Caco-2 (cell line): ENCODE measurements around the gene LIMS1. TPM values are rescaled to one million over a fixed set of nuclear protein-coding genes. Genes with fewer than 3 reads are reported as not detected.

Experiments used
- BruUV-seq: library from RNA; stranded (reverse); fragments of 400-500 nt; replicated peaks from 2 replicates; lab custom pipeline; 2021; lab: Mats Ljungman, UMichigan
- CTCF ChIA-PET: fragments of 300-600 bp; sonication (Branson Sonifier 250); formaldehyde crosslinking; loops from one replicate; lab custom pipeline; 2022; ENCODE audit warnings: antibody characterized with exemption; lab: Charles Lee
- POLR2A ChIA-PET: fragments of 300-600 bp; sonication (Branson Sonifier 250); formaldehyde crosslinking; loops from one replicate; lab custom pipeline; 2022; ENCODE audit warnings: antibody characterized with exemption; lab: Charles Lee
- DNase-seq, 2 experiments: peaks; one replicate each; pipeline versions ENCODE4 v3.0.0 to v3.0.0-alpha.2; 2020 to 2022
- H3K27me3 ChIP-seq: replicated peaks from 2 replicates; pipeline ENCODE4 v1.6.0; 2011; ENCODE audit warnings: low read length; ENCODE audit not compliant: control insufficient read depth, insufficient read depth
- H3K36me3 ChIP-seq: 2 replicates; pipeline ENCODE4 v1.5.1; 2011; ENCODE audit warnings: low read length; ENCODE audit not compliant: control insufficient read depth, insufficient read depth
- H3K4me1 ChIP-seq: fragments of 250-450 bp; sonication (Bioruptor Pico); 2 replicates; pipeline ENCODE4 v1.5.1; 2020; ENCODE audit warnings: mild to moderate bottlenecking
- H3K4me3 ChIP-seq: 2 replicates; pipeline ENCODE4 v1.5.1; 2011; ENCODE audit warnings: low read depth, mild to moderate bottlenecking, control low read depth, low read length
- H3K9me3 ChIP-seq: fragments of 250-450 bp; sonication (Bioruptor Pico); 2 replicates; pipeline ENCODE4 v1.5.1; 2020; ENCODE audit warnings: mild to moderate bottlenecking, moderate library complexity
- H3K27ac Mint-ChIP-seq: one replicate; pipeline ENCODE4 v1.8.0; 2022; ENCODE audit warnings: mixed read lengths; ENCODE audit not compliant: unreplicated experiment
- H3K27me3 Mint-ChIP-seq: one replicate; pipeline ENCODE4 v1.8.0; 2022; ENCODE audit warnings: mixed read lengths; ENCODE audit not compliant: insufficient read depth, unreplicated experiment
- H3K36me3 Mint-ChIP-seq: one replicate; pipeline ENCODE4 v1.8.0; 2022; ENCODE audit warnings: mild to moderate bottlenecking, mixed read lengths; ENCODE audit not compliant: insufficient read depth, unreplicated experiment
- H3K4me1 Mint-ChIP-seq: one replicate; pipeline ENCODE4 v1.8.0; 2022; ENCODE audit warnings: low read depth, mixed read lengths; ENCODE audit not compliant: unreplicated experiment
- H3K4me3 Mint-ChIP-seq: one replicate; pipeline ENCODE4 v1.8.0; 2022; ENCODE audit warnings: mild to moderate bottlenecking, moderate library complexity, mixed read lengths; ENCODE audit not compliant: unreplicated experiment
- H3K9me3 Mint-ChIP-seq: one replicate; pipeline ENCODE4 v1.8.0; 2022; ENCODE audit warnings: mixed read lengths; ENCODE audit not compliant: unreplicated experiment
- CTCF ChIP-seq, 2 experiments: fragments of 200-600 bp in 1 of 2; IDR thresholded peaks; 1 replicate in 1 of 2; 2 replicates in 1 of 2; pipeline versions ENCODE4 v1.5.1 to v1.8.0; 2011 to 2022; ENCODE audit warnings: antibody characterized with exemption in 1 of 2, control low read depth in 1 of 2, inconsistent platforms in 1 of 2, low read depth in 1 of 2, low read length in 1 of 2, mild to moderate bottlenecking in 1 of 2, moderate library complexity in 1 of 2; ENCODE audit not compliant: insufficient read depth in 1 of 2, severe bottlenecking in 1 of 2, unreplicated experiment in 1 of 2
- intact Hi-C: fragments of 100-400 bp; cut with micrococcal nuclease; formaldehyde crosslinking; loops from one replicate; pipeline ENCODE4 v1.10.0; 2022; ENCODE audit not compliant: unreplicated experiment
- total RNA-seq: library from RNA; stranded (reverse); gene quantifications from 2 replicates; pipeline ENCODE4 v1.2.3, GENCODE V29; 2022

Gene LIMS1
- total RNA-seq, 1 experiment from 2014 or later: 75.2 TPM

- intact Hi-C loops: no loop called here
- Histone ChIP-seq H3K9me3 (no peaks in the 10 kb centered on the region), H3K4me3 (no peak overlapping the region), H3K27me3 (no peaks in the 10 kb centered on the region), H3K4me1 (peaks cover 53% of the 10 kb centered on the region), H3K36me3 (no peaks in the 10 kb centered on the region)
- TF ChIP-seq CTCF (IDR thresholded peaks at IDR 0.05; ENCODE audit: insufficient read depth in 1 of 2, low read depth in 1 of 2, low read length in 1 of 2, severe bottlenecking in 1 of 2, unreplicated experiment in 1 of 2): no peak
- DNase-seq: no peak
- Mint-ChIP-seq H3K4me3 (no peak overlapping the region), H3K9me3 (no peaks in the 10 kb centered on the region), H3K27me3 (no peaks in the 10 kb centered on the region), H3K36me3 (peaks cover 24% of the 10 kb centered on the region), H3K4me1 (peaks cover 49% of the 10 kb centered on the region), H3K27ac (peak overlapping the region; percentile 71)
- no TSS peak for BruUV-seq
- ChIA-PET POLR2A (no interaction called here), CTCF (no interaction called here)
Measured at GRCh38 chr2:108536911-108537310, 2.6 kb downstream of the LIMS1 start.

DNA sequence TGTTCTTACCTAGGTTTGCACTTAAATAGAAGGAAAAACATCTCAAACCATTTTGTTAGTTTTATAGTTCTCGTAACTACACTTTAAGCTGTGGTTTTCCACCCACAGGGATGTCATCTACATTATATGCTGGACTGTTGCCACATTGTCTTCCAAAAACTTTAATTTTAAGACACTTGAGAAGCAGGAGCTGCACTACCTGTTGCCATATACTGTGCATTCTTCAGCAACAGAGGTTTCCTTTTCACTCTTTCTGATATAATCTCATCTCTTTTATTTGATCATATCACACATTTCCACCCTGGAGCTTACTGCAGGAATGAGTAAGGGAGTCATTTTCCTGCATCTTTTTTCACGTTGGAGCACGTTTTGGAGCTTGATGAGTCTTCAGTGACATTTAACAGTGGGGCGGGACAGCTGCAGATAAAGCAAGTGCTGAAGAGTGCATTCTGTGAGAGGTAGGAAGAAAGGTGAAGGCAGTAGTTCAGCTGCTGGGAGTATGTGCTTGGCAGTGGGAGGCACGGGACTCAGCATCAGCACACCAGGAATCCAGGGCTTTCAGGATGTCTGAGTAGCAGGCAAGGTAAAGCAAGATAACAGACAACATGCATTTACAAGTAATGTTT lies 3.8 kb downstream of the LIMS1 start:
- Mint-ChIP-seq H3K4me1 (peaks cover 56% of the 10 kb centered on the region), H3K27ac (peak overlapping the region; percentile 71), H3K36me3 (peaks cover 20% of the 10 kb centered on the region), H3K9me3 (no peaks in the 10 kb centered on the region), H3K27me3 (no peaks in the 10 kb centered on the region), H3K4me3 (peak overlapping the region; percentile 34)
- H3K4me3 ChIP-seq: no peak overlapping the region
- TF ChIP-seq CTCF (IDR thresholded peaks at IDR 0.05; ENCODE audit: insufficient read depth in 1 of 2, low read depth in 1 of 2, low read length in 1 of 2, severe bottlenecking in 1 of 2, unreplicated experiment in 1 of 2): no peak
- POLR2A ChIA-PET: no interaction called here
- no TSS peak for BruUV-seq
- peaks cover 47% of the 10 kb centered on the region for H3K4me1 ChIP-seq
- CTCF ChIA-PET: no interaction called here
- DNase-seq: peak in 1 of 2 experiments; percentile 41
- no peaks in the 10 kb centered on the region for H3K9me3 ChIP-seq
- intact Hi-C loops: no loop called here
- no peaks in the 10 kb centered on the region for H3K27me3 ChIP-seq
- H3K36me3 ChIP-seq: no peaks in the 10 kb centered on the region; the same call in 1 of the 2 replicates

- Mint-ChIP-seq H3K27ac (peak overlapping the region; percentile 71), H3K4me3 (peak overlapping the region; percentile 49), H3K9me3 (no peaks in the 10 kb centered on the region), H3K4me1 (peaks cover 48% of the 10 kb centered on the region), H3K36me3 (peaks cover 9% of the 10 kb centered on the region), H3K27me3 (no peaks in the 10 kb centered on the region)
- Histone ChIP-seq H3K4me3 (no peak overlapping the region), H3K27me3 (no peaks in the 10 kb centered on the region), H3K9me3 (no peaks in the 10 kb centered on the region), H3K36me3 (no peaks in the 10 kb centered on the region; the same call in 1 of the 2 replicates), H3K4me1 (peaks cover 39% of the 10 kb centered on the region)
- DNase-seq: peak; percentile 69 to 79
- ChIA-PET POLR2A (interaction anchor here (0.7 kb wide), 1 partner anchor 37 kb away, joined by 5 read pairs; no protein-coding TSS in a partner anchor), CTCF (interaction anchor here (0.6 to 2.0 kb wide), 2 partner anchors 95 to 106 kb away, joined by 3 to 6 read pairs; no protein-coding TSS in a partner anchor)
- TF ChIP-seq CTCF (IDR thresholded peaks at IDR 0.05; ENCODE audit: insufficient read depth in 1 of 2, low read depth in 1 of 2, low read length in 1 of 2, severe bottlenecking in 1 of 2, unreplicated experiment in 1 of 2): no peak
- intact Hi-C loops: loop anchor here (1.0 kb wide), 2 partner anchors 226 to 230 kb away; no protein-coding TSS in a partner anchor
- BruUV-seq: no TSS peak
Measured at GRCh38 chr2:108541451-108541850, 7.2 kb downstream of the LIMS1 start.
